Sigmoid colon (tissue), 7 donors: ENCODE measurements around the gene GALNT7. TPM values are rescaled to one million over a fixed set of nuclear protein-coding genes. Genes with fewer than 3 reads are reported as not detected.

Source experiments
- DNase-seq: peaks from one replicate; pipeline ENCODE4 v3.0.0-alpha.2; 2019
- H3K27ac ChIP-seq, 4 donors: fragments of 200-600 bp; sonication (generic); one replicate each; pipeline ENCODE4 v1.5.1; 2016 to 2019; ENCODE audit warnings: mild to moderate bottlenecking in 1 of 4
- H3K27me3 ChIP-seq, 3 donors: fragments of 200-600 bp; sonication (generic); one replicate each; pipeline ENCODE4 v1.5.1; 2019; ENCODE audit warnings: mild to moderate bottlenecking in 1 of 3
- H3K36me3 ChIP-seq, 4 donors: fragments of 200-600 bp; sonication (generic); one replicate each; pipeline ENCODE4 v1.5.1; 2016 to 2019
- H3K4me1 ChIP-seq, 4 donors: fragments of 200-600 bp; sonication (generic); one replicate each; pipeline ENCODE4 v1.5.1; 2017 to 2019
- H3K4me3 ChIP-seq, 4 donors: fragments of 200-600 bp; sonication (generic); one replicate each; pipeline ENCODE4 v1.5.1; 2017 to 2019; ENCODE audit warnings: mild to moderate bottlenecking in 2 of 4, moderate library complexity in 1 of 4
- H3K9me3 ChIP-seq, 4 donors: fragments of 200-600 bp in 3 of 4; sonication (generic) in 3 of 4; one replicate each; pipeline versions ENCODE4 v1.5.1 to v1.6.1; 2013 to 2019
- EP300 ChIP-seq, 4 donors: sonication (generic); formaldehyde crosslinking; IDR thresholded peaks; one replicate each; pipeline ENCODE4 v1.6.1; 2017; ENCODE audit warnings: antibody characterized with exemption in 4 of 4
- POLR2A ChIP-seq, 2 donors: fragments of 450-650 bp; IDR thresholded peaks; one replicate each; pipeline ENCODE4 v1.6.1; 2016; ENCODE audit warnings: antibody characterized with exemption in 2 of 2, mild to moderate bottlenecking in 2 of 2, moderate library complexity in 2 of 2
- POLR2AphosphoS5 ChIP-seq, 4 donors: sonication (generic); formaldehyde crosslinking; IDR thresholded peaks; one replicate each; pipeline ENCODE4 v1.6.1; 2017; ENCODE audit warnings: antibody characterized with exemption in 4 of 4
- WGBS, 2 donors: extraction: QIAGEN DNeasy Blood & Tissue Kit; methylation state at CpG; one replicate each; pipeline ENCODE4 v1.1.7; 2013; 5-methylcytosine and 5-hydroxymethylcytosine counted together
- intact Hi-C: fragments of 100-400 bp; cut with DNase I; formaldehyde crosslinking; loops from one replicate; pipeline ENCODE4 v1.15.1; 2023
- polyA plus RNA-seq, 3 donors: library from polyadenylated mRNA; stranded (reverse); fragments of 200-250 nt; gene quantifications; one replicate each; pipeline ENCODE4 v1.2.3, GENCODE V29; 2013
- small RNA-seq, 3 donors: library from RNA; depleted of rRNA; stranded (forward); fragments of <200 nt; gene quantifications; one replicate each; pipeline ENCODE3, GENCODE V24; 2016
- total RNA-seq, 4 donors: library from RNA; depleted of rRNA; stranded (reverse); fragments of >200 nt; gene quantifications; one replicate each; pipeline ENCODE4 v1.1.0, GENCODE V29; 2016
- TF ChIP-seq, protein P1 (sequence below), 4 experiments: fragments of 450-650 bp in 3 of 4; fragments of 200-600 bp in 1 of 4; IDR thresholded peaks; one replicate each; pipeline ENCODE4 v1.5.1; 2016 to 2019; ENCODE audit warnings: antibody characterized with exemption in 4 of 4, mild to moderate bottlenecking in 3 of 4, moderate library complexity in 2 of 4
- donor health status: healthy with polysubstance abuse.
- donor health status: Bipolar disorder and iron deficiency.
- donor health status: healthy.

The GALNT7 gene
- total and polyA plus RNA-seq, 7 donors = 13.2 to 22.7 (median 16.8) TPM

- H3K9me3 ChIP-seq = no peaks in the 10 kb centered on the region
- intact Hi-C loops = loop anchor here (5.0 kb wide), 2 partner anchors 46 to 136 kb away; no protein-coding TSS in a partner anchor
- peaks cover 0 to 10% (median 0%) of the 10 kb centered on the region in 4 donors for H3K36me3 ChIP-seq
- DNase-seq = peak; percentile 89
- peak overlapping the region; percentile 94 to 98 (median 97) for H3K27ac ChIP-seq
- TF ChIP-seq POLR2A (IDR thresholded peaks at IDR 0.05) (peak; percentile 43 to 66), EP300 (IDR thresholded peaks at IDR 0.05) (no peak), POLR2AphosphoS5 (IDR thresholded peaks at IDR 0.05) (peak in 3 of 4 donors; percentile 78 to 87 (median 79))
- TF ChIP-seq, protein P1, sequence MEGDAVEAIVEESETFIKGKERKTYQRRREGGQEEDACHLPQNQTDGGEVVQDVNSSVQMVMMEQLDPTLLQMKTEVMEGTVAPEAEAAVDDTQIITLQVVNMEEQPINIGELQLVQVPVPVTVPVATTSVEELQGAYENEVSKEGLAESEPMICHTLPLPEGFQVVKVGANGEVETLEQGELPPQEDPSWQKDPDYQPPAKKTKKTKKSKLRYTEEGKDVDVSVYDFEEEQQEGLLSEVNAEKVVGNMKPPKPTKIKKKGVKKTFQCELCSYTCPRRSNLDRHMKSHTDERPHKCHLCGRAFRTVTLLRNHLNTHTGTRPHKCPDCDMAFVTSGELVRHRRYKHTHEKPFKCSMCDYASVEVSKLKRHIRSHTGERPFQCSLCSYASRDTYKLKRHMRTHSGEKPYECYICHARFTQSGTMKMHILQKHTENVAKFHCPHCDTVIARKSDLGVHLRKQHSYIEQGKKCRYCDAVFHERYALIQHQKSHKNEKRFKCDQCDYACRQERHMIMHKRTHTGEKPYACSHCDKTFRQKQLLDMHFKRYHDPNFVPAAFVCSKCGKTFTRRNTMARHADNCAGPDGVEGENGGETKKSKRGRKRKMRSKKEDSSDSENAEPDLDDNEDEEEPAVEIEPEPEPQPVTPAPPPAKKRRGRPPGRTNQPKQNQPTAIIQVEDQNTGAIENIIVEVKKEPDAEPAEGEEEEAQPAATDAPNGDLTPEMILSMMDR (IDR thresholded peaks at IDR 0.05) = no peak
- peaks cover 0 to 60% (median 43%) of the 10 kb centered on the region in 4 donors for H3K4me1 ChIP-seq
- 0 to 1% methylated on average over 68 of the region's 68 CpGs for WGBS, 2 donors
- no peaks in the 10 kb centered on the region for H3K27me3 ChIP-seq
- H3K4me3 ChIP-seq = peak overlapping the region; percentile 82 to 91 (median 90)
Observed at GRCh38 chr4:173371292-173372192, 202.9 kb downstream of the GALNT7 start.

Small RNAs within 50 kb of the gene (small RNA-seq; reads per million reads assigned to genes)
- gene MIR548T (0 reads per million in 3 donors), gene RN7SL253P (0 reads per million in 3 donors)

Other genes starting within 250 kb of the GALNT7 start
- 10 to 100 TPM; 45.1 to 74.7 (median 59.4) TPM for gene HMGB2, start 165.5 kb downstream of the GALNT7 start, total RNA-seq
- gene HMGB2, start 165.5 kb downstream of the GALNT7 start, polyA plus RNA-seq = 100 to 1,000 TPM in 2 of 3 donors, 10 to 100 TPM in 1; 96.1 to 255 (median 129) TPM
- gene SAP30, start 202.1 kb downstream of the GALNT7 start, total RNA-seq = 10 to 100 TPM; 39.6 to 61.4 (median 53.1) TPM
- gene SAP30, start 202.1 kb downstream of the GALNT7 start, polyA plus RNA-seq = 10 to 100 TPM in 1 of 3 donors, 1 to 10 TPM in 2; 7.2 to 11.0 (median 9.0) TPM
- gene SCRG1, start 230.3 kb downstream of the GALNT7 start, total RNA-seq = 1 to 10 TPM; 2.6 to 5.8 (median 4.5) TPM
- under 1 TPM in 2 of 3 donors, not detected in 1; 0.55 to 0.60 TPM for gene SCRG1, start 230.3 kb downstream of the GALNT7 start, polyA plus RNA-seq